Thymus (tissue), 11 donors: Measurements from ENCODE around the gene PSPN. TPM values are rescaled to one million over a fixed set of nuclear protein-coding genes. Genes with fewer than 3 reads are reported as not detected.

Source experiments
- DNase-seq, 9 donors: peaks; one replicate each; pipeline ENCODE4 v3.0.0-alpha.2; 2013; ENCODE audit warnings: low spot score in 9 of 9, low read depth in 6 of 9, missing footprints in 1 of 9
- H3K27ac ChIP-seq, 2 donors: one replicate each; pipeline ENCODE4 v1.5.1; 2013; ENCODE audit warnings: control low read depth in 1 of 2, low read depth in 1 of 2, low read length in 1 of 2, mild to moderate bottlenecking in 1 of 2, moderate library complexity in 1 of 2
- H3K27me3 ChIP-seq, 2 donors: one replicate each; pipeline ENCODE4 v1.5.1; 2013; ENCODE audit warnings: low read length in 1 of 2; ENCODE audit not compliant: control insufficient read depth in 2 of 2, insufficient read depth in 1 of 2
- H3K36me3 ChIP-seq, 2 donors: one replicate each; pipeline ENCODE4 v1.5.1; 2013; ENCODE audit warnings: low read length in 1 of 2, mild to moderate bottlenecking in 1 of 2, moderate library complexity in 1 of 2; ENCODE audit not compliant: control insufficient read depth in 2 of 2, insufficient read depth in 2 of 2
- H3K4me1 ChIP-seq, 2 donors: one replicate each; pipeline ENCODE4 v1.5.1; 2013; ENCODE audit warnings: low read length in 2 of 2; ENCODE audit not compliant: control insufficient read depth in 2 of 2, insufficient read depth in 2 of 2
- H3K4me3 ChIP-seq, 2 donors: one replicate each; pipeline ENCODE4 v1.5.1; 2013; ENCODE audit warnings: low read length in 2 of 2, control low read depth in 1 of 2, mild to moderate bottlenecking in 1 of 2
- H3K9me3 ChIP-seq, 2 donors: one replicate each; pipeline ENCODE4 v1.5.1; 2013; ENCODE audit warnings: low read length in 1 of 2, mild to moderate bottlenecking in 1 of 2; ENCODE audit not compliant: control insufficient read depth in 2 of 2, insufficient read depth in 1 of 2
- WGBS: extraction: QIAGEN DNeasy Blood & Tissue Kit; methylation state at CpG from one replicate; pipeline ENCODE4 v1.1.7; 2013; 5-methylcytosine and 5-hydroxymethylcytosine counted together
- polyA plus RNA-seq: library from polyadenylated mRNA; stranded (reverse); fragments of 200-250 nt; gene quantifications from one replicate; pipeline ENCODE4 v1.2.3, GENCODE V29; 2013
- total RNA-seq: library from RNA; stranded (reverse); fragments of 120-200 nt; gene quantifications from one replicate; pipeline ENCODE4 v1.2.4, GENCODE V29; 2013
- donor health status: healthy.

The PSPN gene
- total and polyA plus RNA-seq, 2 donors = 0.90 to 1.0 TPM

- Histone ChIP-seq H3K4me1 (peaks cover 3 to 7% of the 10 kb centered on the region in 2 donors), H3K27me3 (no peaks in the 10 kb centered on the region), H3K4me3 (no peak overlapping the region), H3K27ac (no peak overlapping the region), H3K36me3 (peaks cover 44 to 67% of the 10 kb centered on the region in 2 donors), H3K9me3 (peaks cover 1 to 5% of the 10 kb centered on the region in 2 donors)
- 92% methylated on average over 6 of the region's 6 CpGs for WGBS
- no peak for DNase-seq
Measured at GRCh38 chr19:6378041-6378440, 2.3 kb upstream of the PSPN start.

GRCh38 chr19:6376512-6377190 is 918 bp upstream of the PSPN start:
- H3K4me1 ChIP-seq = peaks cover 7 to 12% of the 10 kb centered on the region in 2 donors
- no peak overlapping the region for H3K27ac ChIP-seq
- no peak for DNase-seq
- peaks cover 1 to 5% of the 10 kb centered on the region in 2 donors for H3K9me3 ChIP-seq
- 94% methylated on average over 19 of the region's 19 CpGs for WGBS
- H3K36me3 ChIP-seq = peaks cover 33 to 57% of the 10 kb centered on the region in 2 donors
- H3K27me3 ChIP-seq = no peaks in the 10 kb centered on the region
- no peak overlapping the region for H3K4me3 ChIP-seq

- 98% methylated on average over 29 of the region's 29 CpGs for WGBS
- H3K36me3 ChIP-seq = peaks cover 15 to 39% of the 10 kb centered on the region in 2 donors
- no peak overlapping the region for H3K27ac ChIP-seq
- H3K4me3 ChIP-seq = no peak overlapping the region
- no peak for DNase-seq
- H3K4me1 ChIP-seq = peaks cover 7 to 12% of the 10 kb centered on the region in 2 donors
- H3K27me3 ChIP-seq = no peaks in the 10 kb centered on the region
- H3K9me3 ChIP-seq = peaks cover 0 to under 1% of the 10 kb centered on the region in 2 donors
Measured at GRCh38 chr19:6374711-6375410, 872 bp downstream of the PSPN start.

- DNase-seq = no peak
- H3K4me3 ChIP-seq = no peak overlapping the region
- peaks cover 7 to 12% of the 10 kb centered on the region in 2 donors for H3K4me1 ChIP-seq
- H3K27ac ChIP-seq = no peak overlapping the region
- no peaks in the 10 kb centered on the region for H3K9me3 ChIP-seq
- 94% methylated on average over 29 of the region's 29 CpGs for WGBS
- peaks cover 14 to 37% of the 10 kb centered on the region in 2 donors for H3K36me3 ChIP-seq
- H3K27me3 ChIP-seq = no peaks in the 10 kb centered on the region
Measured at GRCh38 chr19:6374161-6374709, 1.5 kb downstream of the PSPN start.

- peaks cover 18 to 37% of the 10 kb centered on the region in 2 donors for H3K36me3 ChIP-seq
- peaks cover 7 to 12% of the 10 kb centered on the region in 2 donors for H3K4me1 ChIP-seq
- 48% methylated on average over 5 of the region's 5 CpGs for WGBS
- H3K4me3 ChIP-seq = peak overlapping the region; percentile 33 to 95
- no peaks in the 10 kb centered on the region for H3K9me3 ChIP-seq
- H3K27ac ChIP-seq = peak overlapping the region; percentile 43 to 62
- H3K27me3 ChIP-seq = no peaks in the 10 kb centered on the region
- DNase-seq = no peak
Measured at GRCh38 chr19:6373813-6374108, 2.0 kb downstream of the PSPN start.

- H3K27ac ChIP-seq = peak overlapping the region; percentile 96 to 99
- peak overlapping the region; percentile 71 to 95 for H3K4me3 ChIP-seq
- H3K27me3 ChIP-seq = no peaks in the 10 kb centered on the region
- H3K4me1 ChIP-seq = peaks cover 7 to 12% of the 10 kb centered on the region in 2 donors
- H3K36me3 ChIP-seq = peaks cover 23 to 38% of the 10 kb centered on the region in 2 donors
- no peaks in the 10 kb centered on the region for H3K9me3 ChIP-seq
- 2% methylated on average over 53 of the region's 53 CpGs for WGBS
- DNase-seq = peak; percentile 87 to 99 (median 96)
Measured at GRCh38 chr19:6373096-6373812, 2.5 kb downstream of the PSPN start.

GRCh38 chr19:6372594-6373095 is 3.1 kb downstream of the PSPN start, which contains the start of gene ALKBH7:
ALKBH7 (plus strand) TSS chr19:6372794; CDS start chr19:6372821, 27 bp downstream.
- H3K27me3 ChIP-seq = no peaks in the 10 kb centered on the region
- WGBS = under 1% methylated on average over 47 of the region's 47 CpGs

GRCh38 chr19:6364353-6364752 is 11.4 kb downstream of the PSPN start:
- no peak for DNase-seq
- H3K27ac ChIP-seq = no peak overlapping the region
- H3K27me3 ChIP-seq = no peaks in the 10 kb centered on the region
- peaks cover 50 to 57% of the 10 kb centered on the region in 2 donors for H3K36me3 ChIP-seq
- H3K4me1 ChIP-seq = peaks cover 3 to 21% of the 10 kb centered on the region in 2 donors
- H3K9me3 ChIP-seq = peaks cover 0 to 9% of the 10 kb centered on the region in 2 donors
- 96% methylated on average over 21 of the region's 21 CpGs for WGBS
- H3K4me3 ChIP-seq = no peak overlapping the region

More at GRCh38 chr19:6372594-6373095, 3.1 kb downstream of the PSPN start, which contains the start of gene ALKBH7:
- peak within 1 kb of the TSS; percentile 96 to 99 for H3K27ac ChIP-seq
- H3K36me3 ChIP-seq = peaks cover 30 to 43% of the 10 kb centered on the region in 2 donors
- H3K4me1 ChIP-seq = peaks cover 7 to 12% of the 10 kb centered on the region in 2 donors
- peak within 1 kb of the TSS; percentile 71 to 95 for H3K4me3 ChIP-seq
- no peaks in the 10 kb centered on the region for H3K9me3 ChIP-seq
- peak; percentile 93 to 100 (median 98) for DNase-seq
